Measurements from ENCODE around the gene KNCN. TPM values are rescaled to one million over a fixed set of nuclear protein-coding genes. Genes with fewer than 3 reads are reported as not detected.

KNCN gene
- total and polyA plus RNA-seq, 10 donors = not detected

- no peaks in the 10 kb centered on the region for H3K36me3 ChIP-seq
- H3K9me3 ChIP-seq = no peaks in the 10 kb centered on the region
- H3K27me3 ChIP-seq (replicated peaks in 1 of 7) = peaks cover 0 to 55% (median 8%) of the 10 kb centered on the region in 7 donors
- H3K4me1 ChIP-seq = no peaks in the 10 kb centered on the region
- H3K27ac ChIP-seq = no peak overlapping the region
- peak; percentile 54 for DNase-seq
- TF ChIP-seq POLR2AphosphoS5 (IDR thresholded peaks at IDR 0.05) (no peak), CTCF (IDR thresholded peaks at IDR 0.05 in 8 of 11, conservative IDR thresholded peaks at IDR 0.05 in 3 of 11) (no peak), POLR2A (IDR thresholded peaks at IDR 0.05) (no peak)
- intact Hi-C loops (cut with DNase I; ENCODE audit: low total_unique reads) = no loop called here
- no peak overlapping the region for H3K4me3 ChIP-seq
- 46 to 70% (median 54%) methylated on average over 6 of the region's 6 CpGs for WGBS, 5 donors
Observed at GRCh38 chr1:46512792-46513190, 38.7 kb downstream of the KNCN start.

GRCh38 chr1:46512135-46512791, 39.2 kb downstream of the KNCN start:
- H3K36me3 ChIP-seq = no peaks in the 10 kb centered on the region
- no peaks in the 10 kb centered on the region for H3K9me3 ChIP-seq
- DNase-seq = peak; percentile 48
- intact Hi-C loops (cut with DNase I; ENCODE audit: low total_unique reads) = no loop called here
- TF ChIP-seq CTCF (IDR thresholded peaks at IDR 0.05 in 8 of 11, conservative IDR thresholded peaks at IDR 0.05 in 3 of 11) = no peak
- TF ChIP-seq POLR2AphosphoS5 (IDR thresholded peaks at IDR 0.05) = no peak
- no peak for TF ChIP-seq POLR2A (IDR thresholded peaks at IDR 0.05)
- H3K4me3 ChIP-seq = no peak overlapping the region
- no peak overlapping the region for H3K27ac ChIP-seq
- H3K27me3 ChIP-seq (replicated peaks in 1 of 7) = peaks cover 0 to 49% (median 4%) of the 10 kb centered on the region in 7 donors
- 77 to 83% (median 82%) methylated on average over 12 to 23 of the region's 23 CpGs for WGBS, 5 donors
- H3K4me1 ChIP-seq = no peaks in the 10 kb centered on the region

GRCh38 chr1:46510998-46511365, 40.5 kb downstream of the KNCN start:
- Histone ChIP-seq H3K36me3 (no peaks in the 10 kb centered on the region), H3K9me3 (no peaks in the 10 kb centered on the region), H3K27me3 (replicated peaks in 1 of 7) (peaks cover 0 to 37% (median 0%) of the 10 kb centered on the region in 7 donors), H3K27ac (no peak overlapping the region), H3K4me1 (no peaks in the 10 kb centered on the region), H3K4me3 (no peak overlapping the region)
- intact Hi-C loops (cut with DNase I; ENCODE audit: low total_unique reads) = no loop called here
- WGBS, 5 donors = 65 to 80% (median 72%) methylated on average over 8 of the region's 8 CpGs
- no peak for DNase-seq
- no peak for TF ChIP-seq POLR2A (IDR thresholded peaks at IDR 0.05)
- no peak for TF ChIP-seq CTCF (IDR thresholded peaks at IDR 0.05 in 8 of 11, conservative IDR thresholded peaks at IDR 0.05 in 3 of 11)
- no peak for TF ChIP-seq POLR2AphosphoS5 (IDR thresholded peaks at IDR 0.05)

GRCh38 chr1:46510341-46510997, 41.0 kb downstream of the KNCN start:
- H3K36me3 ChIP-seq = no peaks in the 10 kb centered on the region
- TF ChIP-seq POLR2A (IDR thresholded peaks at IDR 0.05) (no peak), CTCF (IDR thresholded peaks at IDR 0.05 in 8 of 11, conservative IDR thresholded peaks at IDR 0.05 in 3 of 11) (no peak), POLR2AphosphoS5 (IDR thresholded peaks at IDR 0.05) (no peak)
- intact Hi-C loops (cut with DNase I; ENCODE audit: low total_unique reads) = no loop called here
- no peaks in the 10 kb centered on the region for H3K9me3 ChIP-seq
- H3K4me1 ChIP-seq = no peaks in the 10 kb centered on the region
- 88 to 99% (median 91%) methylated on average over 16 to 19 of the region's 19 CpGs for WGBS, 5 donors
- no peak overlapping the region for H3K27ac ChIP-seq
- H3K27me3 ChIP-seq (replicated peaks in 1 of 7) = peaks cover 0 to 37% (median 0%) of the 10 kb centered on the region in 7 donors
- no peak for DNase-seq
- no peak overlapping the region for H3K4me3 ChIP-seq

Measured in spleen (tissue), 11 donors.